ENCODE data around the gene TCOF1.

Gene TCOF1

GRCh38 chr5:150438873-150439546 lies 81.5 kb downstream of the TCOF1 start:
- H3K9me2 ChIP-seq (ENCODE audit: low read depth, low read length): no peaks in the 10 kb centered on the region
- H2AFZ ChIP-seq (ENCODE audit: low read length): no peak overlapping the region
- H3K9me3 ChIP-seq (ENCODE audit: low read length): no peaks in the 10 kb centered on the region
- H3K4me1 ChIP-seq (ENCODE audit: insufficient read depth, low read length, severe bottlenecking): no peaks in the 10 kb centered on the region
- H3K9ac ChIP-seq (ENCODE audit: low read length): no peak overlapping the region
- H3K27ac ChIP-seq (ENCODE audit: low read depth, low read length, poor library complexity, severe bottlenecking): no peak overlapping the region
- no peak overlapping the region for H3K4me2 ChIP-seq (ENCODE audit: low read length)
- H3K27me3 ChIP-seq (ENCODE audit: insufficient read depth, low read length): no peaks in the 10 kb centered on the region
- no peak overlapping the region for H3K4me3 ChIP-seq (ENCODE audit: low read depth, low read length, poor library complexity, severe bottlenecking)
- no peaks in the 10 kb centered on the region for H4K20me1 ChIP-seq (ENCODE audit: insufficient read depth, low read length)
- no peaks in the 10 kb centered on the region for H3K79me2 ChIP-seq (ENCODE audit: insufficient read depth, low read length)
- TF ChIP-seq CTCF (IDR thresholded peaks at IDR 0.05; ENCODE audit: low read length) (peak; percentile 50), EZH2 (IDR thresholded peaks at IDR 0.05; ENCODE audit: borderline replicate concordance, low read length) (no peak)
- H3F3A ChIP-seq (ENCODE audit: insufficient read depth, low read length): peaks cover 3% of the 10 kb centered on the region; the same call in 1 of the 2 replicates
- peaks cover 14% of the 10 kb centered on the region for H3K36me3 ChIP-seq (ENCODE audit: insufficient read depth, low read length)

GRCh38 chr5:150440948-150441812 lies 83.7 kb downstream of the TCOF1 start:
- Histone ChIP-seq H3K9me3 (ENCODE audit: low read length) (no peaks in the 10 kb centered on the region), H3K9ac (ENCODE audit: low read length) (no peak overlapping the region), H3K4me2 (ENCODE audit: low read length) (no peak overlapping the region), H3K4me3 (ENCODE audit: low read depth, low read length, poor library complexity, severe bottlenecking) (no peak overlapping the region), H3K27me3 (ENCODE audit: insufficient read depth, low read length) (no peaks in the 10 kb centered on the region), H3K79me2 (ENCODE audit: insufficient read depth, low read length) (no peaks in the 10 kb centered on the region), H2AFZ (ENCODE audit: low read length) (no peak overlapping the region), H3F3A (ENCODE audit: insufficient read depth, low read length) (peaks cover 3% of the 10 kb centered on the region; the same call in 1 of the 2 replicates), H4K20me1 (ENCODE audit: insufficient read depth, low read length) (no peaks in the 10 kb centered on the region), H3K36me3 (ENCODE audit: insufficient read depth, low read length) (peaks cover 35% of the 10 kb centered on the region), H3K4me1 (ENCODE audit: insufficient read depth, low read length, severe bottlenecking) (no peaks in the 10 kb centered on the region), H3K9me2 (ENCODE audit: low read depth, low read length) (no peaks in the 10 kb centered on the region), H3K27ac (ENCODE audit: low read depth, low read length, poor library complexity, severe bottlenecking) (no peak overlapping the region)
- no peak for TF ChIP-seq CTCF (IDR thresholded peaks at IDR 0.05; ENCODE audit: low read length)
- TF ChIP-seq EZH2 (IDR thresholded peaks at IDR 0.05; ENCODE audit: borderline replicate concordance, low read length): no peak

GRCh38 chr5:150441813-150442698 lies 84.6 kb downstream of the TCOF1 start:
- Histone ChIP-seq H3K79me2 (ENCODE audit: insufficient read depth, low read length) (no peaks in the 10 kb centered on the region), H3K4me1 (ENCODE audit: insufficient read depth, low read length, severe bottlenecking) (no peaks in the 10 kb centered on the region), H3K9me2 (ENCODE audit: low read depth, low read length) (no peaks in the 10 kb centered on the region), H4K20me1 (ENCODE audit: insufficient read depth, low read length) (no peaks in the 10 kb centered on the region), H3K27ac (ENCODE audit: low read depth, low read length, poor library complexity, severe bottlenecking) (no peak overlapping the region), H3K27me3 (ENCODE audit: insufficient read depth, low read length) (no peaks in the 10 kb centered on the region), H2AFZ (ENCODE audit: low read length) (no peak overlapping the region), H3K4me2 (ENCODE audit: low read length) (no peak overlapping the region), H3K36me3 (ENCODE audit: insufficient read depth, low read length) (peaks cover 44% of the 10 kb centered on the region), H3K4me3 (ENCODE audit: low read depth, low read length, poor library complexity, severe bottlenecking) (no peak overlapping the region), H3F3A (ENCODE audit: insufficient read depth, low read length) (peaks cover 3% of the 10 kb centered on the region; the same call in 1 of the 2 replicates), H3K9ac (ENCODE audit: low read length) (no peak overlapping the region), H3K9me3 (ENCODE audit: low read length) (no peaks in the 10 kb centered on the region)
- TF ChIP-seq EZH2 (IDR thresholded peaks at IDR 0.05; ENCODE audit: borderline replicate concordance, low read length) (no peak), CTCF (IDR thresholded peaks at IDR 0.05; ENCODE audit: low read length) (no peak)

Data from OCI-LY1 (cell line).